ENCODE data around the gene WNT9B.

WNT9B gene

GRCh38 chr17:46859996-46860395 lies 8.6 kb downstream of the WNT9B start:
- DNase-seq, result no peak

DNA sequence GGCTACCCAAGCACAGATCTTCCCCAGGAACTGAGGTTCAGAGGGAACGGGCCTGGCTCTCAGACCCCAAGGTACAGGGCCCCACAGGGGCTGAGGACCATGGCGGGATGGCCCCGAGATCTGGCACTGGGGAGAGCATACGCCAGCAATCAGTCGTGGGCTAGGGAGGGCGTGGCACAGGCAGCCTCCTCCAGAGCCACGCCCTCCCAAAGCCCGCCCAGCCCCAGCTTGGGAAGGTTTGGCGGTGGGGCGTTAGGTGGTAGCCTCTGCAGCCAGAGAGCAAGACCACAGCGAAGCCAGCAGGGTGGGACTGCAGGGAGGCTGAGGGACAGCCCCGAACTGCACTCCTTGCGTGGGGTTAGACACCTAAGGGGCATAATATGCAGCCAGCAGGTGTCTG lies 11.6 kb downstream of the WNT9B start:
- no peak for DNase-seq

- no peak for DNase-seq
Observed at GRCh38 chr17:46863383-46864121, 12.2 kb downstream of the WNT9B start.

DNA sequence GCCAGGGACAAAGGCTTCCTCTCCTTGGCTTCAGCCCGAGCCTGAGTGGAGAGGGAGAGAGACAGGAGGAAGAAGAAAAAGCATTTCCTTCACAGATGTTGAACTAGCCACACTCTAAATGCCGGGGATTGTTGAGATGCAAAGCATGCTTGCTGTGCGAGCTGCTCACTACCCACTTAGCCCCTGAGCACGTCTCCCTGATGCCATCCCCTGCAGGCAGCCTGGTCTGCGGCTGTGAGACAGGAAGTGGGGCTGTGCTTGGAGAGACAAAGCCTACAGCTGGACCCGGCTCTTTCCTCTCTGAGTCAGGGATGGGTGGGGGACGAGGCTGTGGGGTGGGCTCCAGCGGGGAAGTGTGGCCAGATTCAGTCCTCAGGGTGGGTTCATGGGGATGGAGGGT lies 13.7 kb downstream of the WNT9B start:
- DNase-seq, result no peak

GRCh38 chr17:46866325-46866724 lies 14.9 kb downstream of the WNT9B start:
- DNase-seq, result no peak

DNA sequence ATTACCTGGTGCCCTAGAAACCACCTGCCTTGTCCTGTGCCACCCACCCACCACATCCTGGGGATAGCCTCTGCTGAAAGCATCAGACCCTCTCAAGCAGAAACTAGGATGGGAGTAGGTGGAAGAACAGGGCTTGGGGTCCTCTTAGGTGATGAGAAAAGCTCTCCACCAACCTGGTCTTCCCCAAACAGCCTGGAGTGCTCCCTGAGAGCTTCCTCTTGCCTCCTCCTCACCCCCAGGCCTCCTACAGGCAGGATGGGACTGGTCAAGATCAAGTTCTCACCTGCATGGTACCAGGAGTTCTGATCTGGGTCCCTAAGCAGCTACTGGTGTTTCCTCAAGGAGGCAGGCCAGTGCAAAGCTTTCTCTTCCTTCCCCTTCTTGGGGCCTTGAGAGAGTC lies 15.4 kb downstream of the WNT9B start:
- DNase-seq, result no peak

GRCh38 chr17:46868689-46869187 lies 17.4 kb downstream of the WNT9B start:
- DNase-seq, result no peak

DNA sequence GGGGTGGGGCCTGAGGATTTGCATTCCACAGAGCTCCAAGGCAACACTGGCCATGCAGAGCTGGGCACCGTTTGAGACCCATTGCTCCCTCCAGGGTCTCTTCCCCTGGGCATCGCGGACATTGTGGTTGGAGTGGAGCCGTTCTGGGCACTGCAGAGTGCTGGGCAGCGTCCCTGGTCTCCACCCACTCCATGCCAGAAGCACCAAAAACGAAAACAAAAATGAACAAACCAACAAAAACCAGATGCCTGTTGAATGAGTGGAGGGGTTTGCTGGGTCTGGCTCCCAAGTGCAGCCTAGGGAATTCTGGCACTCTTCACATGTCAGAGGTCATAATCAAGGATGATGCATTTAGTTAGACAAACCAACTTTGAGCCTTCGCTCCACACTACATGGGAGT lies 17.9 kb downstream of the WNT9B start:
- DNase-seq, result no peak

DNA sequence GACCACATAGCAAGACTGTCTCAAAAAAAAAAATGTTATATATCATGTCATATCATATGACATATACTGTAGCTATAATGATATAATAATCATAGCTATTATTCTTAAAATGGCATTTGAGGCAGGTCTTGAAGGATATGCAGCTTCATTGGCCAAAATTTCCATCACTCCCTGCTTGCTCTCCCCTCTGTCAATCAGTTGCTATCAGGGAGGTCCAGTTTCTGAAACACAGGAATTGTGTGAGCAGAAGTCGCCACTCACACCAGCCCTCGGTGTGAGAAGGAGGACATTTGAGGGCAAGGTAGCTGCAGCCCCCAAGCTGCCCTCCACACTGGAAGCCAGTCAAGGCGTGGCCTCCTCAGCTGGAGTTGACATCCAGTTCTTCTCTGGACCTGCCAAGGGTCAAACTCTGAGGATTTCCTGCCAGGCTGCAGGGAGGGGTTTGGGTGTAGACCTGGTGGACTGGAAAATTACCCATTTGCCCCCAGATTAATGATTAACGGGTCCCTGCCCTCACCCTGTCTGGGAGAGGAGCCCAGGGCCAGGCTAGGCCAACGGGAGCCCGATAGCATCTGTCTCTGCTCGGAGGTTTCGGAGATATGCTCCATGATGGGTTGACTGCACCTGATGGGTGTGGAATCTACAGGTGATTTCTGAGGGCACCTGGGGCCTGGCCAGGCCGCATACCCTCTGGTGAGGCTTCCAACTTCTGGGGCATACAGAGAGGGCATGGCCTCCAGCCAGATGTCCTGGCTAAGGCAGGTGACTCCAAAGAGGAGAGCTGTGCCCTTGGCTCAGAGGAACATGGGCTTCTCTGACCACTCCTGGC lies 18.8 kb downstream of the WNT9B start:
- DNase-seq, result no peak

GRCh38 chr17:46872421-46872820 lies 21.0 kb downstream of the WNT9B start:
- DNase-seq, result no peak

GRCh38 chr17:46873941-46874645 lies 22.7 kb downstream of the WNT9B start:
- no peak for DNase-seq

DNA sequence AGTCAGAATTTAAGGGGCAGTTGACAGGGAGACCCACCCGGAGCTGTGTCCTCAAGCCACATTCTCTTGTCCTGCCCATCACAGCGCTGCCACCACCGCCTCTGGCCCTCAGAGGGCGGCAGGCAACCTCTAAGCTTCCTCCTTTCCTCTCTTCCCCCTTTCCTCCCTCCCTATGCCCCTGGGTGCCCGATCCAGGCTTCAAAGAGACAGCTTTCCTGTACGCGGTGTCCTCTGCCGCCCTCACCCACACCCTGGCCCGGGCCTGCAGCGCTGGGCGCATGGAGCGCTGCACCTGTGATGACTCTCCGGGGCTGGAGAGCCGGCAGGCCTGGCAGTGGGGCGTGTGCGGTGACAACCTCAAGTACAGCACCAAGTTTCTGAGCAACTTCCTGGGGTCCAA lies 23.5 kb downstream of the WNT9B start:
- DNase-seq, result no peak

DNA sequence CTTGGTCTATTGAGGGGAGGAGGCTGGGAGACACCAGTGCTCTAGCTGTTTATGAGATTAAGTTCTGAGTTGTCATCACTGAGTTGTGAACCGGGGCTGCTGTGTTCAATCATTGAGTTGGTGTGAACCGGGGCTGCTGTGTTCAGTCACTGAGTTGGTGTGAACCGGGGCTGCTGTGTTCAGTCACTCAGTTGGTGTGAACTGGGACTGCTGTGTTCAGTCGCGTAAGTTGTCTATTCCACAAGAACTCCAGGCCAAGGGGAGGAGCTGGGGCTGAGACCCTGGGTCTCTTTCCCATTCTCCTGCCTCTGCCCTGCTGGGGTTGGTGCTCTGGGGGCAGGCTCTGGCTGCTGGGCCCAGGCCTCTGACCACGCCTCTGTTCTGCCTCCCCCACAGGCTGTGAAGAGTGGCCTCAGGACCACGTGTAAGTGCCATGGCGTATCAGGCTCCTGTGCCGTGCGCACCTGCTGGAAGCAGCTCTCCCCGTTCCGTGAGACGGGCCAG lies 24.5 kb downstream of the WNT9B start:
- DNase-seq, result no peak

DNA sequence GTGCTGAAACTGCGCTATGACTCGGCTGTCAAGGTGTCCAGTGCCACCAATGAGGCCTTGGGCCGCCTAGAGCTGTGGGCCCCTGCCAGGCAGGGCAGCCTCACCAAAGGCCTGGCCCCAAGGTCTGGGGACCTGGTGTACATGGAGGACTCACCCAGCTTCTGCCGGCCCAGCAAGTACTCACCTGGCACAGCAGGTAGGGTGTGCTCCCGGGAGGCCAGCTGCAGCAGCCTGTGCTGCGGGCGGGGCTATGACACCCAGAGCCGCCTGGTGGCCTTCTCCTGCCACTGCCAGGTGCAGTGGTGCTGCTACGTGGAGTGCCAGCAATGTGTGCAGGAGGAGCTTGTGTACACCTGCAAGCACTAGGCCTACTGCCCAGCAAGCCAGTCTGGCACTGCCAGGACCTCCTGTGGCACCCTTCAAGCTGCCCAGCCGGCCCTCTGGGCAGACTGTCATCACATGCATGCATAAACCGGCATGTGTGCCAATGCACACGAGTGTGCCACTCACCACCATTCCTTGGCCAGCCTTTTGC lies 25.0 kb downstream of the WNT9B start:
- no peak for DNase-seq

GRCh38 chr17:46876926-46877325 lies 25.5 kb downstream of the WNT9B start:
- no peak for DNase-seq

- DNase-seq, result no peak
Observed at GRCh38 chr17:46877466-46877865, 26.1 kb downstream of the WNT9B start.

- no peak for DNase-seq
Observed at GRCh38 chr17:46878055-46878454, 26.7 kb downstream of the WNT9B start.

- no peak for DNase-seq
Observed at GRCh38 chr17:46879101-46879500, 27.7 kb downstream of the WNT9B start.

DNA sequence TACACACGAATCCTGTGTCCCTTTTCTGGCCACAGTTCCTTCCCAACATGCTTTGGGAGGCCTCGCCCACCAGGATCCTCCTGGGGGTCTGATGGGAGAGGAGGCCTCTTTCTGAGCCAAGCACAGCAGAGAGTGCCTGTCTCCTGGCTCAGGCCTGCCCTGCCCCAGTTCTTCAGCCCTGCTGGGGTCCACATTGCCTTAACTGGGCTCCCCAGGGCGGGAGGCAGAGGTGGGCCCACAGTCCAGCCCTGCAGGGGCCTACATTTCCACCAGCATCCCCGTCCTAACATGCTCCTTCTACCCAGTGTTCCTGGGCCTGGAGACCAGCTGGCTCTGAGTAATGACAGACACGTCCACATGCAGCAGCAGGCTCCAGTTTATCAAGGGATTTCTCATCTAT lies 29.6 kb downstream of the WNT9B start:
- no peak for DNase-seq

DNA sequence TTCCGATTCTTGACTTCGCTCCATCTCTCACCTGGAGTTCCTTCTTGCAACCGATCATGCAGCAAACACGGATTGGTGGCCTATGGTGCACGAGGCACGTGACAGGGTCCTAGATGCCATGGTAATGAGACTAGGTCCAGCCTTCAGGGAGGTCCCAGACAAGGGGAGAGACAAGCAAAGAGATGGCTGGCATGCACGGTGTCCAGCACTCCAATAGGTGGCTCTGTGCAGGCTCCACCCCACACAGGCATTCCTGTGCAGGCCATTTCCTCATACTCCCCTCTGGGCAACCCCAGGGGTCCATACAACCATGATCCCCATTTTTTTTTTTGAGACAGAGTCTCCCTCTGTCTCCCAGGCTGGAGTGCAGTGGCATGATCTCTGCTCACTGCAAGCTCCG lies 31.3 kb downstream of the WNT9B start:
- no peak for DNase-seq

- DNase-seq, result no peak
Observed at GRCh38 chr17:46883871-46884520, 32.6 kb downstream of the WNT9B start.

DNA sequence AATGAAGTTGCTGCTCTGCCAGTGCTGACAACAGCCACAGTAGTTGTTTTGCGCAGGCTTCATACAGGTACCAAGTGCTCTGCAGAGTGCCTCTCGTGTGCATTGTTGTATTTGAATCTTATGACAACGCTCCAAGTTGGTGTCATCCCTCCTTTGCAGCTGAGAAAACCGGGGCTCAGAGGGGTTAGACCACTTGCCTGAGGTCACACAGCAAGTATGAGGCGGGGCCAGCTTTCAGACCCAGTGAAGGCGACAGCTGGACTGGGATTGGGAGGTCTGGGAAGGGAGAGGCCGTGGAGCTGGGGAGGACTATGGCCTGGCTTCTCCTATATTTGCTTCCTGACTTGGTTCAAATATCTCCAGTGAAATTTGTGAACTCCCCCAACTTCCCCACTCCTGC lies 33.2 kb downstream of the WNT9B start:
- no peak for DNase-seq

All from activated T-cell treated with anti-CD3 and anti-CD28 coated beads for 4 hours (primary cell).